ENCODE measurements around the gene ARID1B.
"Not testable (repeated sequence)": the region's sequence is repeated elsewhere in the genome, so short reads cannot be mapped to it uniquely, and the experiment has no call there.

Gene ARID1B

DNA sequence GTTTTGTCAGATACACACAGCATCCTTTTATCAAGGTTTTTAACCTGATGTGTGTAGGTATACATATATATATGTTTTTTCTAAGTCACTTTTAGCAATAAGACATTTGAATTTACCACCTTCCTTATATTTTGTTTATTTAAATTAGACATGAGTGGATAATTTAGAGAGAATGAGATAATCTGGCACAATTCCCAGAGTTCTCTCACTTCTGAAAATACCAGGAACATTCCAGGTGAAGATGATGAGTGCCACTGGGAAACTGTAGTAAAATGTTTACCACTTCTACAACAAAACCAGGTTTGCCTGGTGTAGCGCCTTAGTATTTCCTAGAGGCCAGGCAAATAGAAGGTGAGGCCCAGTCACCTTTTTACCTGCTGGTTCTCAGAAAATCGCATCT, 356.7 kb downstream of the ARID1B start:
- DNase-seq (ENCODE audit: low spot score), result no peak

DNA sequence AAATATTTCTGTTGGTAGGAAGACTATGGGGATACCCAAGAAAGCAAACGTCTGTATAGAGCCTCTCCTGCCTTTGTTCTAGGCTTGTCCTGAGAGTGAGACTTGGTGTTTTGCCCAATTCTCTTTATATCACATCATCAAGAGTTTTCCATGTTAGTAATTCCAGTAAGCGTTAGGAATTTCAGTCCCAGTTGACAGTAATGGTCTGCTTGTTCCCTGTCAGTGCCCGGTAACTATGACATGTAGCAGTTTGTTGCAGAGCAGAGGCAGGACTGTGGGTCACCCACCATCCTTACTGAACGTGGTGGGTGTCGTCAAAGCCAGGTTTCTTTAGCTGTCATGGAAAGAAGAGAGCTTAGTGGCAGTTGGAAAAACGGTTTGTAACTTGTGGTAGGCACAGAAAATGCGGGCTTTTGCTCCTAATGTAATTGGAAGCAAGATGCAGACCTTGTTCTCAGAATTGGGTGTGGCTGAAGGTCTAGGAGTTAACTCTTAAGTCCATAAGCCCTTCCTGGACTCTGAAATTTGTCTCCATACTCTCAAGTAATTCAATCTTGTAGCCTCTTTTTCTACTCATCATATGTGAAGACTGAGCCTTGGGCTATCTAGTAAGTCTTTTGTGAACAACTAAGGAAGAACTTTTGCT, 357.3 kb downstream of the ARID1B start:
- no peak for DNase-seq (ENCODE audit: low spot score)

- no peak for DNase-seq (ENCODE audit: low spot score)
Observed at GRCh38 chr6:157135691-157136090, 358.5 kb downstream of the ARID1B start.

DNA sequence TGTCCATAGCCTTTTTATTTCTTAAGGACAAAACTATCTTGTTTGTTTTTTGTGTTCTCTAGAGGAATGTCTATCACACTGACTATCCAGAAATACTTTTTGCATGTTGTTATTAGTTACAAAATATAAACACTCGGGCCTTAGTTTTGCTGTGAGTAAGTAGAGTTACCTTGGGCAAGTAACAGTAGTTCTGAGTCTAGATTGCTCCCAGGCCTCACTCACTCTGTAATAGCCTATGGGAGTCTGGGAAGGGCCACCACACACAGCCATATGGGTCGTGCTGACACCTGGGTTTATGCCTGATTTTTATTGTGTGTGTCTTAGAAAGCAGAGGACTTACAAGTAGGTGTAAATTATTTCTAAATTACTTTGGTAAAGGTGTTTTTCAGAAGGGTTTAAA, 360.3 kb downstream of the ARID1B start:
- DNase-seq (ENCODE audit: low spot score), result no peak

DNA sequence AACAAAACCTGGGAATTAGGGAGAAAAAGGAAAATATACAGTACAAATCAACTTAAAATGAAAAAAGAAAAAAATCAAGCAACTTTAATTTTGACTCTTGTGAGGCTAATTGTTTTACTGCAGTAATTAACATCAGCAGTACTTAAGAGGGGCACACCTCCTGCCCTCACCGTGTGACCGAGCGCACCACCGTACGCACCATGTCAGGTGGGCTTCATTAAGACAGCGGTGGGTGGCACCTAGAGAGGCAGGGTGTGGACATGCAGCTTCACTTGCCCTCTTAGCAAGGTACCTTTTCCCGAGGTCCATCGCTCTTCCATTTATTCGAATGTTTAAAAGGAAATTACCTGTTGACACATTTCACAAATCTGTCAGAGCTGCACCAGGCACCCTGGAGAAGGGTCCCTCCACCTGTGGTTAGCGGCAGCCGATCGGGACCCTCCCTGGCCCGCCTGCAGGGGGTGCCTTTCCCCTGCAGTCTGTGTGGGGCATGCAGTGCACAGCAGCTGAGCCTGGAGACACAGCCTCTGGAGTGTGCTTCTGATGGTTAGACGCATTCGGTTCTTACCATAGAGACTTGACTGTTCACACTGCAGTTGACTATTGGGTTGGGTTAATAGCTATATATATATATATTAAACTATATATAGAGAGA, 362.0 kb downstream of the ARID1B start:
- no peak for DNase-seq (ENCODE audit: low spot score)

GRCh38 chr6:157143171-157143889, 366.2 kb downstream of the ARID1B start:
- DNase-seq (ENCODE audit: low spot score), result no peak

DNA sequence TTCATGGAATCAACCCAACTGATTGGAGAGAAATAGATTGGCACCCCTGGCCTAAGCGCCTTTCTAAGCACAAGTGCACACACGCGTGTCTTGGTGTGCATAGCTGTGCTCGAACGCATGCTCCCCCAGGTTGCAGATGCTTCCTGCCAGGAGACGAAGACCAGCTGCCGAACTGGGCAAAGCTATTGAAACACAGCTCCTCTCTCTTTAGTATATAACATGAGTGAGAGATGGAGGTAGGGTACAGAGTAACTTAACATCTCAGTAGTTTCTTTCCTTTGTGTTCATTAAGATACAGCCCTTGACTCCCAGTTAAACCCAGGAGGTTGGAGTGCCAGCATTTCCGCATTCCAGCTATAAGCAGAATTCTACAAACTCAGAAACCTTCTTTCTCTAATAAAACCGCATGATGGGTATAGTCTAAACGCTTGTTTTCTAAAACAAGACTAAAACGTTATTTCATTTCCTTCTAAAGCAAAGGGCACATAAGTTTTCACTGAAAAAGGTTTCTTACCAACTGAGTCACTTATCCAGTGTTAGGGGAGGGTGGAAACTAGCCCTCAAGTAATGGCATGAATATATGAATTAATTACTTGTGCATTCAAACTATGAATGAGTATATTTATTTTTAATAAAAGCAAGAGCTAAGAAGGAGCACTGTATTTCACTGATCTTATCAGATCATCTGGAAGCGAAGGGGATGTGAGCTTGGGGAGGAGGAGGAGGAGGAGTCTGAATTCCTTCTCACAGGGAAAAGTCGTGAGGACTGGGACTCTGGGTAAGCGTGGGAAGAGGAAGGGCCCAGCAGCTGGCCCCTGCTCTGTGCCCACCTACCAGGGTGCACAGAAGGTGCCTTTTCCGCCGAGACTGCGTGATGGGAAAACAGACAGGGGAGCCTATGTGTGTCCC, 367.0 kb downstream of the ARID1B start:
- no peak for DNase-seq (ENCODE audit: low spot score)

DNA sequence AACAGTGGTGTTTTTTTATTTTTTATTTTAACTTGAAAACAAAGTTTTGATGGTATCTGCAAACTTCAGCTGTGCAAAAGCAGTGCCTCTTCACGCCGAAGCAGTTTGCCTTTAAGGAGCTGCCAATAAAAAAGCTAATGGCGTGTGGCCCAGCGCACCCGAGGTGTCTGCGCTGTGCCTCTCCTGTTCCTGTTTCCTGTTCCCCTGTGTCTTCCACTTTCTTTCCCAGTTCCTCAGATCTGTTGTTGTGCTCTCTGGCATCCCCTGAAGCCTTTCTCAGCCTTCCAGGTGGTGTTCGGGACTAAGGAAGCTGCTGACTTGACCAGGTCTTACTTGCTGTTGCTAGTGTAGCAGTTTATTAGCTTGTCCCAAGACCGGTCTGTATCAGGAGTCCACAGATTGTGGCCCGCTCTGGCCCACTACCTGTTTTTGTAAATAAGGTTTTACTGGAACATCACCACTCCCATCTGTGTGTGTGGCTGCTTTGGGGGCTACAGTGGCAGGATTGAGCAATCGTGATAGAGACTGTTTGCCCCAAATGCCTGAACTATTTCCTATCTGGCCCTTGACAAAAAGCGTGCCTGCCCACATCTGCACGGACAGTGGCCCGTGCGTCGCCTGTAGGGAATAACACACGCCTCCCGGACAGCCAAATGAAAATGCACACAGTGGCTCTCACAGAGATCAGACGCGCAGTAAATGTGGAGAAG, 367.8 kb downstream of the ARID1B start:
- DNase-seq (ENCODE audit: low spot score), result no peak

DNA sequence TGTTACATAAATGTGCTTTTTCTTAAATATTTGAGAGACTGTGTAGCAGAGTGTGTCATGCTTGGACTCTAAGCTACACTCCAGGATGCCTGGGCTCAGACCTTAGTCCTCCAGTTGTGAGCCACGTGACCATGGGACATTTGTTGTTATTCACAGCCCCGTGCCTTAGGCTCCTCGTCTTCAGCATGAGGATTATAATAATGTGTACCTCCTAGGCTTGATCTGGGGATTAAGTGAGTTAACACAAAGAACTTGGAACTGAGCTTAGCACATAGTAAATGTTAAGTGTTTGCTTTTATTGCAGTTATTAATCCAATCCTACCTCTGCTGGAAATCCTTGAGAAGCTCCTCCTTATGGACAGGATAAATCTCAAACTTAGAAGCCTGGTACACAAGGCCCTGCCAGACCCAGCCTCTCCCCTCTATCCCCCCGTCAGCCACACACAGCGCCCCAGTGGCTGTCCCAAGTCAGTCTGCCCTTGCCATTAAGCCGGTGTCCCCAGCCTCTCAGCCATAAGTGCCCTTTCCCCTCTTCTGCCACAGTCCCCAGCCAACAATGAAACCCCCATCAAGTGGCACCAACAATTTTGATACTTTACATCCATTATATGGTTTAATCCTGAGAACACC, 368.6 kb downstream of the ARID1B start:
- DNase-seq (ENCODE audit: low spot score), result no peak

- DNase-seq (ENCODE audit: low spot score), result not testable (repeated sequence)
Observed at GRCh38 chr6:157147054-157148026, 370.2 kb downstream of the ARID1B start.

GRCh38 chr6:157148391-157149323, 371.5 kb downstream of the ARID1B start:
- no peak for DNase-seq (ENCODE audit: low spot score)

- DNase-seq (ENCODE audit: low spot score), result no peak
Observed at GRCh38 chr6:157150076-157150475, 372.9 kb downstream of the ARID1B start.

DNA sequence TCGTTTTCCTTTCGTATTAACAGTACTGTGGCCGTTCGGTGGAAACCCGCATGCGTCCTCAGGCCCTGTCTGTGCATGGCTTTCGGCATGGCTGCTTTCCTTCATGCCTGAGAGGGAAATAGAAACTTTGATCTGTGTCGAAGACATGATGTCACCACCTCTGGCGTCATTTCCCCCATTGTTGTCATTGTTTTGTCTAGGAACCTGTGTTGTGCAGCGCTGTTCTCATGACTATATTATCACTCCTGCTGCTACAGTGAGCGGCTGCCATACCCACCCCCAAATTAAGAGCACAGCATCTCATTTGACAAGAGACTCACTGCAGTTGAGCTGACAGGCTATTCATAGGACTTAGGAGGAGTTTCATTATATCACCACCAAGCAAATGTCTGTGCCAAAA, 373.9 kb downstream of the ARID1B start:
- DNase-seq (ENCODE audit: low spot score), result no peak

DNA sequence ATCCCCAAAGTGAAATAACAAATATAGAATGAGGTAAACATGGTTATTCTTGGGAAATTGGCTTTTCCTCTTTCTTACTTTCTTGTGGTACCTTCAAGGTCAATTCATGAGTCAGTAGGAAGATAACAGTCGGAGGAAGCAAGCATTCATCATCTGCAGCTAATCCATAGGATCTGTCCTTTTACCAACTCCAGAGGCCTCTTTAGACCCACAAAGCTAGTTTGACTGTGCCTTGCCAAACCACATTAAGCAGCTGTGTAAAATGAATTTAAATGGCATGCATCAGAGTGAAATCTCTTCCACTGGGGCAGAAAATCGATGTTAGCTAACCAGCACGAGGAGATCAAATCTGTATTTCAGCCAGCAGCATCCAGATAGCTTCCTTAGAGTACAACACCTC, 374.8 kb downstream of the ARID1B start:
- no peak for DNase-seq (ENCODE audit: low spot score)

GRCh38 chr6:157152556-157152955, 375.4 kb downstream of the ARID1B start:
- no peak for DNase-seq (ENCODE audit: low spot score)

DNA sequence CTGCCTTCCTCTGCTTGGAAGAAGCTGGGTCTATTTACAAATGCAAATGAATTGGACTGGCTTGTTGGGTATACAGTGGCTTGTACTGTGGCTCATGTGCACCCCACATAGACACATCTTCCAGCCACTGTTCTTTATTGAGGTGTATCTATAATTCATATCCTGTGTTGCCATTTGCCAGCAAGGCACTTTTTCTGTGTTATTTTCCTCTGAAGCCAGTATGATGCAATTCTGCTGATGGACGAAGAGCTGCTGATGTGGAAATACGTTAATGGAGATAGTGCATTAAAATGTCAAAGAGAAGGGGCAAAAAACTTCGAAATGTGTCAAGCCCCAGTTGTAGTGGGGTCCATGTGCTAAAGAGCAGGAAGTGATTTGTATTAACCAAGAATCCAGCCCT, 378.6 kb downstream of the ARID1B start:
- no peak for DNase-seq (ENCODE audit: low spot score)

GRCh38 chr6:157157258-157157657, 380.1 kb downstream of the ARID1B start:
- no peak for DNase-seq (ENCODE audit: low spot score)

- DNase-seq (ENCODE audit: low spot score), result no peak
Observed at GRCh38 chr6:157158456-157158855, 381.3 kb downstream of the ARID1B start.

DNA sequence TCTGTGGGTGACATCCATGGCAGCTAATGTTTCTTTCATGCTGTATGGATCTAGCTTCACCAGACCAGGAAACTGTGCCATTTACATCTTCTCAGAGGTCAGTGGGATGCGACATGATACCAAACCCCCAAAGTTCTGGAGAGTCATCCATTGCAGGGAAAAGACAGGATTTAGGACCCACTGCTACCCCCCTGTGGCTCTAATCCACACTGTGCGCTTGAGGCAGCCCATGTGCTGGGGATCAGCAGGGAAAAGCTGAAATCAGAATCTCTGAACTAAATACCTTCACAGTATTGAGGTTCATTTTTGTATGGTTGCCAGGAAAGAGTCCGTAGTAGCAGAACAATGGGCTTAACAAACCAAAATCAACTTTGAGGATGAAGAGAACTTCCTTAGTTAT, 381.7 kb downstream of the ARID1B start:
- DNase-seq (ENCODE audit: low spot score), result no peak
